ENCODE results near the gene MAP3K2. TPM values are rescaled to one million over a fixed set of nuclear protein-coding genes. Genes with fewer than 3 reads are reported as not detected.

The MAP3K2 gene
- total RNA-seq, 8 experiments from 2014 or later = 17.6 to 32.8 (median 22.8) TPM

DNA sequence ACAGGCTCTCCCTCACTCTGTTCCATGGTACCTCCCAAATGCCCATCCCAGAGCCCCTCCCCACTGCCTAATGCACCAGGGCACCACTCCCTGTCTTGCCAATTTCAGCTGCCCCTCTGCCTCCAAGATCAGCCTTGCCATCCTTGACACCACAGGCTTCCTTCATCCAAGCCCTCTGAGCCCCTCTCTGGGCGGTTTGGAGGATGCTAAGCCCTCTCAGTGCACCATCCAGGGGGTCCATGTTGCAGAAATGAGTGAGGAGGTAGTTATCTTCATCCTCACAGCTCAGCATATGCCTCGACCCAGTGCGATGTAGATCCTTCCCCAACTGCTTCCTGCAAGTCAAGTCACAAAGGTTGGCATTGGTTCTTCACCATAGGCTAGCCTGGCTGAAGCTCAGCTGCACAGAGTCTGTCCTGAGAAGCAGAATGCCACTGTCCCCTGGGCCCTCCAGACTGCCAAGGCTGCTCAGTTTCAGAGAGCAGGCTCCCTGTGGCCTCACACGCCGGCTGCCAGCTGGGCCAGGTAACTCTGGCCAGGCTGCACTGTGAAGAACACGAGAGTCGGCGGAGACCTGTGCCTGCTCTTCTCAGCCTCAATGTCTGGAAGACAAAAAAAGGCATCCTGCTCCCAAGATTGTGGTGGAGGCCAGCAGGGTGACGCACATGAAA is 9.9 kb upstream of the MAP3K2 start:
- peak in 4 of 8 experiments; percentile 7 to 22 (median 14) for ATAC-seq (replicated peaks in 6 of 8)
- H3K27ac ChIP-seq = no peak overlapping the region
- no peaks in the 10 kb centered on the region for H3K4me1 ChIP-seq (replicated peaks in 1 of 2)
- H3K4me3 ChIP-seq = no peak overlapping the region
- in situ Hi-C loops (cut with MboI; ENCODE audit: low pct_unique_long_range_greater_than_20kb in 2 of 9, low sequenced_read_pairs in 9 of 9, unreplicated experiment in 9 of 9) = no loop called here
- 86 to 100% (median 97%) methylated on average over 1 to 7 of the region's 9 CpGs; no CpG with 5 or more reads in 4 of the 10 experiments for WGBS, 10 experiments

DNA sequence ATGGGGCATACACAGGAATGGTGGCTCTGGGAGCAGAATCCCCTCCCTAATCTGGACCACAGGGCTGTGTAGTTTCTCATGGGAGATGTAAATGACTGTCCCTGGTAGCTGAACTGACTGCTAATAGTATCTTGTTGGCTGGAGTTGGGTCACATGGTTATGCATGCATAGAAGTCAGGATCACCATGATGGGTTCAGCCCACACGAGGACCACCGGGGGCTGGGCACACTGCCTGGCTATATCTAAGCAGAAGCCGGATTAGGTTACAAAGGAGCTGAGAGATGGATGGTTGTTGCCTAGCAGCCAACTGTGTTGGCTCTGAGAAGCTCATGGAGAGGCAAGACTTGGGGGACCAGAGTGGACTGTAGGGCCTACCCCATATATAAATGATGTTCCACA is 6.7 kb upstream of the MAP3K2 start:
- no peaks in the 10 kb centered on the region for H3K4me1 ChIP-seq (replicated peaks in 1 of 2)
- no peak overlapping the region for H3K4me3 ChIP-seq
- H3K27ac ChIP-seq = no peak overlapping the region
- peak in 1 of 8 experiments; percentile 57 for ATAC-seq (replicated peaks in 6 of 8)
- in situ Hi-C loops (cut with MboI; ENCODE audit: low pct_unique_long_range_greater_than_20kb in 2 of 9, low sequenced_read_pairs in 9 of 9, unreplicated experiment in 9 of 9) = no loop called here
- 30 to 72% (median 50%) methylated on average over 1 to 3 of the region's 3 CpGs; no CpG with 5 or more reads in 5 of the 10 experiments for WGBS, 10 experiments

DNA sequence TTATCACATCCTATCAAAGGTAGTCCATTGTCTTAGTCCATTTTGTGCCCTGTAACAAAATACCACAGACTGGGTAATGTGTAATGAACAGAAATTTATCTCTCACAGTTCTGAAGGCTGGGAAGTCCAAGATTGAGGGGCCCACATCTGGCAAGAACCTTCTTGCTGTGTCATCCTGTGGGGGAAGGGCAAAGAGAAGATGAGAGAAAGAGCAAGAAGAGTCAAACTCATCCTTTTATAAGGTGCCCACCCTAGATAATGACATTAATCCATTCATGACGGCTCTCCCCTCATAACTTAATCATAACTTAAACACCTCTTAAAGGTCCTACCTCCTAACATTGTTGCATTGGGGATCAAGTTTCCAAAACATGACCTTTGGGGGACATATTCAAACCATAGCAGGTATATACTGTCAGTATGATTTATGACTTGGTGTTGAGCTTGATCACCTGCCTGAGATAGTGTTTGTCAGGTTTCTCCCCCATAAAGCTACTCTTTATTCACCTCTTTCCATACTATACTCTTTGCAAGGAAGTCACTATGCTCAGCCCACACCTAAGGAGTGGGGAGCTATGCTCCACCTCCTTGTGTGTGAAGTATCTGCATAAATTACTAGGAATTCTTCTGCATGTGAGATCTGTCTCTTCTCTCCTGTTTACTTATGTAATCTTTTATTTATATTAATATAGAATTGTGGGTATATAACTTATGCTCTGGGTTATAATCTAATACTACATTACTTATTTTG is 5.2 kb upstream of the MAP3K2 start:
- Histone ChIP-seq H3K4me3 (no peak overlapping the region), H3K4me1 (replicated peaks in 1 of 2) (peaks cover 0 to 5% of the 10 kb centered on the region in 2 donors), H3K27ac (no peak overlapping the region)
- 80 to 100% (median 100%) methylated on average over 1 of the region's 1 CpG; no CpG with 5 or more reads in 5 of the 10 experiments for WGBS, 10 experiments
- no peak for ATAC-seq (replicated peaks in 6 of 8)
- in situ Hi-C loops (cut with MboI; ENCODE audit: low pct_unique_long_range_greater_than_20kb in 2 of 9, low sequenced_read_pairs in 9 of 9, unreplicated experiment in 9 of 9) = no loop called here

DNA sequence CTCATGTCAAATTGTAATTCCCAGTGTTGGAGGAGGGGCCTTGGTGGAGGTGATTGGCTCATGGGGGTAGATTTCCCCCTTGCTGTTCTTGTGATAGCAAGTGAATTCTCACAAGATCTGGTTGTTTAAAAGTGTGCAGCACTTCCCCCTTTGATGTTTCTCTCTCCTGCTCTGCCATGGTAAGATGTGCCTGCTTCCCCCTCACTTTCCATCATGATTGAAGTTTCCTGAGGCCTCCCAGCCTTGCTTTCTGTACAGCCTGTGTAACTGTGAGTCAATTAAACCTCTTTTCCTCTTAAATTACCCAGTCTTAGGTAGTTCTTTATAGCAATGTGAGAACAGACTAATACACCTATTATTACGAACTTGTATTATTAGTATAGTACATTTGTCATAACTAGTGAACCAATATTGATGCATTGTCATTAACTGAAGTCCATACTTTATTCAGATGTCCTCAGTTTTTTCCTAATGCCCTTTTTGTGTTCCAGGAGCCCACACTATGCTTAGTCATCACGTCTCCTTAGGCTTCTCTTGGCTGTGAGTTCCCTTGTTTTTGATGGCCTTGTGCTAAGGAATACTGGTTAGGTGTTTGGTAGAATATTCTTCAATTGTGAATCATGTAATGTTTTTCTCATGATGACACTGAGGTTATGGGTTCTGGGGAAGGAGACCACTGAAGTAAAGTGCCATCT is 4.5 kb upstream of the MAP3K2 start:
- in situ Hi-C loops (cut with MboI; ENCODE audit: low pct_unique_long_range_greater_than_20kb in 2 of 9, low sequenced_read_pairs in 9 of 9, unreplicated experiment in 9 of 9) = no loop called here
- ATAC-seq (replicated peaks in 6 of 8) = no peak

DNA sequence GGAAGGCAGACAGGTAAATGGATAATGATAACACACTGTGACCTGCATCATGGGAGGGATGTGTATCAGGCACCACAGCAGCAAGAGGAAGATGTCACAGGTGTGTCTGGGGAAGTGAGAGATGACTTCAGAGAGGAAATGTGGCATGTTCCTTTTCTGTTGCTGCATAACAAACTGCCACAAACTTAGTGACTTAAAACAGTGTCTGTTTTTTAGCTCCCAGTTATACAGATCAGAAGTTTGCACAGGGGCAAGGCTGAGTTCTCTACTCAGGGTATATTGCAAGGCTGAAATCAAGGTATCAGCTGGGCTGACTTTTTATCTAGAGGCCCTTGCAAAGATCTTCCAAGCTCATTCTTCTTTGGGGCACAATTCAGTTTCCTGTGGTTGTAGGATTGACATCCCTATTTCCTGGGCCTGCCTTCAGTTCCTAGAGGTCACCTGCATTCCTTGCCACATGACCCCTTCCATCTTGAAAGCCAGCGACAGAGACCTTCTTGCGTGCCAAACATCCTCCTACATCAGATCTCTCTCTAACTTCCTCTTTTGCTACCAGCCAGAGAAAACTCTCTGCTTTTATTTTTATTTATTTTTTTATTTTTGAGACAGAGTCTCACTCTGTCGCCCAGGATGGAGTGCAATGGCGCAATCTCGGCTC is 2.1 kb upstream of the MAP3K2 start:
- in situ Hi-C loops (cut with MboI; ENCODE audit: low pct_unique_long_range_greater_than_20kb in 2 of 9, low sequenced_read_pairs in 9 of 9, unreplicated experiment in 9 of 9) = no loop called here
- ATAC-seq (replicated peaks in 6 of 8) = no peak
- Histone ChIP-seq H3K4me3 (no peak overlapping the region), H3K27ac (no peak overlapping the region), H3K4me1 (replicated peaks in 1 of 2) (peaks cover 0 to 15% of the 10 kb centered on the region in 2 donors)
- 50 to 100% (median 89%) methylated on average over 1 to 5 of the region's 5 CpGs; no CpG with 5 or more reads in 3 of the 10 experiments for WGBS, 10 experiments

More for the DNA sequence above, 4.5 kb upstream of the MAP3K2 start:
- Histone ChIP-seq H3K27ac (no peak overlapping the region), H3K4me1 (replicated peaks in 1 of 2) (peaks cover 0 to 5% of the 10 kb centered on the region in 2 donors), H3K4me3 (no peak overlapping the region)
- 30 to 100% (median 73%) methylated on average over 1 to 2 of the region's 2 CpGs; no CpG with 5 or more reads in 2 of the 10 experiments for WGBS, 10 experiments

DNA sequence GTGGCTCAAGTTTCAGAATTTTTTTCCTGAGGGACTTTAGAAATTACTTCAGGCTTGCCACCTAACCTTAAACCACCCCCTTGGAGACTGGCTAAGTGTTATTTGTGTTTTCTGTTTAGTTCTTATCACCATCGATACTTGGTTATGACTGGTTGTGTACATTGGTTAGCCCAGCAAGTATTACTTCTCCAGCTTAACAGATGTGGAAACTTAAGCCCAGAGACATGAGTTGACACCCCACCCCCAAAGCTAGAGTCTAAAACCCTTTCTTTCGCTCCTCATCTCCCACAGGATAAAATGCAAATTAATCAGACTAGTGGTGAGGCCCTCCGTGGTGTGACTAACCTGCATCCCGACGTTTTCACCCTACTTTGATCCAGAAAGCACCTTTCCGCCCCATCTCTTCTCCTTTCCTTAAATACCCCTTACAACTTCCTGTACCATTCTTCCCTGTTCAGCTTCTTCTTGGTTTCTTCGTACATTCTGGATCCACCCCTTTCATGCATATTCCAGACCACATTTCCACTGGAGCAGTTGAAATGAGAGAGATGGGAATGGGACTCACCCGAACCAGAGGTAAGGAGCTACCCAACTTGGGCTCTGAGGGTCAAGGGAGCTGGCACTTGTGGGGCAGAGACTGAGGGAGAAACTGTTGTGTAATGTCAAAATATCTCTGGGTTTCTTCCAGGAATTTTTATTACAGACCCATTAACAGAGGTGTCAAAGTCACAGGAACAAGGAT is 819 bp upstream of the MAP3K2 start:
- H3K27ac ChIP-seq = peak overlapping the region in 1 of 2 donors; percentile 14

DNA sequence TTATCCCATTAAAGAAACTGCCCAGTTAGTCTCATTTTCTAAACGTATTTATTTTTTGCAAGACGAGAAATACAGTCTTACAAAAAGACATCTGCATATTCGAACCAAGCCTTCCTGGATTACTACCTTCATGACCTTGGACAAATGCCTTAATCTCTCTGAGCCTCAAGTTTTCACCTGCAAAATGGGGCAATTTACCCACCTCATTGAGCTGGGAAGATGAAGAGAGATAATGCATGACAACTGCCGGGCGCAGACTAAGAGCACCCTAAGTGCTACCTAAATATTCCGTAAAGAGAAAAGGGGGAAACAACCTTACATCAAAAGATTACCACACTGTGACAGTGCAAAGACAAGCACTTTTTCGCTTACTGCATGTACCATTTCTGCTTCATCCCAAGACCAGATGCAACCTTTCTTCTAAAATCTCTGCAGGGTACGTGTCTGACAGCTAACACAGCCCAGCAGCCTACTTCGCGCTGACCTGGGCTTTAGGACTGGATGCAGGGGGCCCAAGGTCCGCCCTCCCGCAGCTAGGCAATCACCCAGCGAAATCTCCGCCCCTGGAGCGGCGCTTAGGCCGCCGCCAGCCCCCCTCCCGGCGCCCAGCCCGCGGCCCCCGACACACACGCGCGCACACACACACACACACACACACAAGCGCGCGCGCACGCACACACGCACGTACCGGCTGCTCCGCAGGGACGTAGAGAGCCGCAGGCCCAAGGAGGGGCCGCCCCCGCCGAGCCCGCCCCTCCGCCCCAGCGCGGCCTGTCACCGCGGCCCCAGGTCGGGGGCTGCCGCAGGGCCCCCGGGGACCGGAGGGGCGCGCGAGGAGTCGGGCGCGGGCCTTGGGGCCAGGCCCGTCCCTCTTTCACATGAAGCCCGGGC is 766 bp downstream of the MAP3K2 start:
- Histone ChIP-seq H3K4me1 (replicated peaks in 1 of 2) (peaks cover 0 to 15% of the 10 kb centered on the region in 2 donors), H3K4me3 (peak overlapping the region; percentile 80 to 98 (median 91)), H3K27ac (peak overlapping the region; percentile 99)
- ATAC-seq (replicated peaks in 6 of 8) = peak; percentile 74 to 85 (median 80)
- WGBS, 10 experiments = 0 to 41% (median 3%) methylated on average over 3 to 7 of the region's 58 CpGs
- in situ Hi-C loops (cut with MboI; ENCODE audit: low pct_unique_long_range_greater_than_20kb in 2 of 9, low sequenced_read_pairs in 9 of 9, unreplicated experiment in 9 of 9) = no loop called here

More for the DNA sequence above, 819 bp upstream of the MAP3K2 start:
- WGBS, 10 experiments = 31 to 66% (median 51%) methylated on average over 1 to 7 of the region's 8 CpGs; no CpG with 5 or more reads in 1 of the 10 experiments
- in situ Hi-C loops (cut with MboI; ENCODE audit: low pct_unique_long_range_greater_than_20kb in 2 of 9, low sequenced_read_pairs in 9 of 9, unreplicated experiment in 9 of 9) = no loop called here
- Histone ChIP-seq H3K4me3 (peak overlapping the region; percentile 80 to 98 (median 91)), H3K4me1 (replicated peaks in 1 of 2) (peaks cover 0 to 15% of the 10 kb centered on the region in 2 donors)
- ATAC-seq (replicated peaks in 6 of 8) = peak in 2 of 8 experiments; percentile 0 to 1

DNA sequence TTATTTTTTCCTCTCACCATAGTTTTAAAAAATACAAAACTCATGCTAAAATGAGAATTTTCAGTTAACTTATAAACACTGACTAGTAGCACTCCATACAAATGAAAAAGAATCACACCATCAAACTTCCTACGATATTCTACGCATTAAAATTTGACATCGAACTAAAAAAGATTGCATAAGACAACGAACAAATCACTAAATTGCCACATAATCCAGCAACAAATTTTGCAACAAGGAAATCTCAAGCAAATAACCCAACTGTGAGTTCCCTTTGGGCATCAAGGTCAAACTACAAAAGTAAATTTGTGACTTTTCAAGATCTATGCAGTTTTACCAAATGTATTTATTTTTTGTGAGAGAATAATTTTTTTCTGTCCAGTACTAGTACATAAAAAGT is 1.5 kb downstream of the MAP3K2 start:
- 14 to 100% (median 73%) methylated on average over 3 to 4 of the region's 4 CpGs for WGBS, 10 experiments
- H3K4me3 ChIP-seq = peak overlapping the region; percentile 80 to 98 (median 91)
- in situ Hi-C loops (cut with MboI; ENCODE audit: low pct_unique_long_range_greater_than_20kb in 2 of 9, low sequenced_read_pairs in 9 of 9, unreplicated experiment in 9 of 9) = no loop called here
- peaks cover 0 to 15% of the 10 kb centered on the region in 2 donors for H3K4me1 ChIP-seq (replicated peaks in 1 of 2)
- no peak for ATAC-seq (replicated peaks in 6 of 8)
- no peak overlapping the region for H3K27ac ChIP-seq

DNA sequence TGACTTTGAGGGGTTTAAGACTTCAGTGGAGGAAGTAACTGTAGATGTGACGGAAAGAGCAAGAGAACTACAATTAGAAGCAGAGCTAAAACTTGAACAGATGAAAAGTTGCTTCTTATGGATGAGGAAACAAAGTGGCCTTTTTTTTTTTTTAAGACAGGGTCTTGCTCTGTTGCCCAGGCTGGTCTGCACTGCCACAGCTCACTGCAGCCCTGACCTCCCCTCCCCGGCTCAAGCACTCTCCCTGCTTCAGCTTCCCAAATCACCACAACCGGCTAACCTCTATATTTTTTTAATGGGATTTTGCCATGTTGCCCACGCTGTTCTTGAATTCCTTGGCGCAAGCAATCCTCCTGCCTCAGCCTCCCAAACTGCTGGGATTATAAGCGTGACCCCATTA is 3.2 kb downstream of the MAP3K2 start:
- WGBS, 10 experiments = 85 to 100% (median 95%) methylated on average over 2 to 6 of the region's 6 CpGs; no CpG with 5 or more reads in 2 of the 10 experiments
- peaks cover 0 to 15% of the 10 kb centered on the region in 2 donors for H3K4me1 ChIP-seq (replicated peaks in 1 of 2)
- no peak overlapping the region for H3K4me3 ChIP-seq
- H3K27ac ChIP-seq = no peak overlapping the region
- in situ Hi-C loops (cut with MboI; ENCODE audit: low pct_unique_long_range_greater_than_20kb in 2 of 9, low sequenced_read_pairs in 9 of 9, unreplicated experiment in 9 of 9) = no loop called here
- ATAC-seq (replicated peaks in 6 of 8) = no peak

DNA sequence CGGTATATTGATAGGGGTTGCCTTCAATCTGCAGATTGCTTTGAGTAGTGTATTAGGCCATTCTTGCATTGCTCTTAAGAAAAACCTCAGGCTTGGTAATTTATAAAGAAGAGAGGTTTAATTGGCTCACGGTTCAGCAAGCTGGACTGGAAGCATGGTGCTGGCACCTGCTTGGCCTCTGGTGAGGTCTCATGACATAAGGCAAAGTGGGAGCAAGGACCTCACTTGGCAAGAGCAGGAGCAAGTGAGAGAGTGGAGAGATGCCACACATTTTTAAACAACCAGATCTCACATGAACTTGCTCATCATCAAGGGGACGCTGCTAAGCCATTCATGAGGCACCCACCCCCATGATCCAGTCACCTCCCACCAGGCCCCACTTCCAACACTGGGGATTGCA is 4.9 kb downstream of the MAP3K2 start:
- Histone ChIP-seq H3K4me3 (no peak overlapping the region), H3K4me1 (replicated peaks in 1 of 2) (peaks cover 0 to 10% of the 10 kb centered on the region in 2 donors), H3K27ac (no peak overlapping the region)
- in situ Hi-C loops (cut with MboI; ENCODE audit: low pct_unique_long_range_greater_than_20kb in 2 of 9, low sequenced_read_pairs in 9 of 9, unreplicated experiment in 9 of 9) = no loop called here
- no peak for ATAC-seq (replicated peaks in 6 of 8)
- WGBS, 10 experiments = 40 to 86% (median 78%) methylated on average over 1 to 3 of the region's 3 CpGs; no CpG with 5 or more reads in 5 of the 10 experiments

DNA sequence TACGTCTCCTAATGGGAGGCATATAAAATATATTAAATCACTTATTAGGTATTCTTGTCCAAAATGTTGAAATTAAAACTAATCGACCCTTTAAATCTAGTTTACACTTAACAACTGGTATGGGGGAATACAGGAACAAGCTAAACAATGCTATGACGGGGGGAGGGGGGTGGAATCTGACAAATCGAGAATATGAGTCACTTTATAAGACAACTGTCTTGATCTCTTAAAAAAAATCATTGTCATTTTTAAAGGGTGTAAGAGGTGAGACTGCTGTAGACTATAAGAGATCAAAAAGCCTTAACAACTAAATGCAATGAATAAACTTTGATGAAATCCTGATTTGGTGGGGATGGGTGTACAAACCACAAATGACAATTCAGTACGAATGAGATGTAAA is 6.0 kb downstream of the MAP3K2 start:
- ATAC-seq (replicated peaks in 6 of 8) = no peak
- Histone ChIP-seq H3K4me3 (no peak overlapping the region), H3K27ac (no peak overlapping the region), H3K4me1 (replicated peaks in 1 of 2) (peaks cover 0 to 10% of the 10 kb centered on the region in 2 donors)
- in situ Hi-C loops (cut with MboI; ENCODE audit: low pct_unique_long_range_greater_than_20kb in 2 of 9, low sequenced_read_pairs in 9 of 9, unreplicated experiment in 9 of 9) = no loop called here
- 41 to 100% (median 89%) methylated on average over 1 to 5 of the region's 5 CpGs; no CpG with 5 or more reads in 2 of the 10 experiments for WGBS, 10 experiments

Data from motor neuron (in vitro differentiated cells).